Measurements from ENCODE around the gene PKM.

- peak; percentile 31 to 74 for TF ChIP-seq CTCF (IDR thresholded peaks at IDR 0.05; ENCODE audit: extremely low read depth in 1 of 2, insufficient read depth in 1 of 2, low read depth in 1 of 2, low read length in 2 of 2)
- TF ChIP-seq POLR2AphosphoS5 (IDR thresholded peaks at IDR 0.05; ENCODE audit: insufficient read depth, low read depth, low read length) = peak; percentile 72
- no peak for TF ChIP-seq EZH2 (IDR thresholded peaks at IDR 0.05; ENCODE audit: borderline replicate concordance, low read depth, low read length, severe bottlenecking)
- peak; percentile 58 for TF ChIP-seq POLR2A (IDR thresholded peaks at IDR 0.05; ENCODE audit: low read depth, low read length)
These were observed 41.4 kb upstream of the PKM start, which contains the start of gene PARP6 for GRCh38 chr15:72272213-72272996.
